Endothelial cell of umbilical vein (primary cell): ENCODE results near the gene OVOL3. TPM values are rescaled to one million over a fixed set of nuclear protein-coding genes. Genes with fewer than 3 reads are reported as not detected.

ENCODE experiments used
- BruUV-seq: library from RNA; stranded (reverse); fragments of 400-500 nt; replicated peaks from 2 replicates; lab custom pipeline; 2021; lab: Mats Ljungman, UMichigan
- CTCF ChIA-PET: fragments of 300-600, 350-600 bp; sonication (Branson Sonifier 250); formaldehyde crosslinking; loops from one replicate; lab custom pipeline; 2021; ENCODE audit warnings: antibody characterized with exemption, inconsistent platforms; lab: Charles Lee
- POLR2A ChIA-PET: fragments of 300-600, 350-600 bp; sonication (Branson Sonifier 250); formaldehyde crosslinking; loops from one replicate; lab custom pipeline; 2021; ENCODE audit warnings: antibody characterized with exemption, inconsistent platforms; lab: Charles Lee
- DNase-seq: peaks from one replicate; pipeline ENCODE4 v3.0.0-alpha.2; 2011; ENCODE audit warnings: low read depth, low spot score
- FAIRE-seq: peaks from 2 replicates; lab custom pipeline; 2011; peaks lifted over from hg19 to GRCh38; lab: Jason Lieb, UNC
- H2AFZ ChIP-seq: 2 replicates; pipeline ENCODE4 v1.6.0; 2012; ENCODE audit warnings: low read depth, low read length, control low read depth, inconsistent platforms
- H3K27ac ChIP-seq: 2 replicates; pipeline ENCODE4 v1.5.1; 2011; ENCODE audit warnings: low read depth, mild to moderate bottlenecking, control low read depth, low read length, moderate library complexity; ENCODE audit not compliant: insufficient read depth
- H3K27me3 ChIP-seq, 2 experiments: 2 replicates each; pipeline versions ENCODE4 v1.6.0 to v1.6.1; 2011; ENCODE audit warnings: low read length in 2 of 2, mixed read lengths in 1 of 2; ENCODE audit not compliant: control insufficient read depth in 2 of 2, insufficient read depth in 2 of 2
- H3K36me3 ChIP-seq, 2 experiments: 2 replicates in 1 of 2; 3 replicates in 1 of 2; pipeline ENCODE4 v1.5.1; 2011; ENCODE audit warnings: low read length in 2 of 2, mild to moderate bottlenecking in 1 of 2, moderate library complexity in 1 of 2; ENCODE audit not compliant: control insufficient read depth in 2 of 2, insufficient read depth in 2 of 2; ENCODE audit errors: extremely low read depth in 1 of 2
- H3K4me1 ChIP-seq: 3 replicates; pipeline ENCODE4 v1.5.1; 2011; ENCODE audit warnings: mild to moderate bottlenecking, low read length; ENCODE audit not compliant: control insufficient read depth, insufficient read depth; ENCODE audit errors: extremely low read depth
- H3K4me2 ChIP-seq: 2 replicates; pipeline ENCODE4 v1.6.1; 2011; ENCODE audit warnings: low read length, control low read depth, mixed read lengths; ENCODE audit not compliant: insufficient read depth
- H3K4me3 ChIP-seq, 3 experiments: fragments of 200-600 bp in 1 of 3; sonication (generic), shearing (Covaris generic) in 1 of 3; replicated peaks in 1 of 3; 2 replicates each; pipeline ENCODE4 v1.5.1; 2011 to 2016; ENCODE audit warnings: control low read depth in 3 of 3, low read length in 3 of 3, mild to moderate bottlenecking in 2 of 3, inconsistent platforms in 1 of 3, low read depth in 1 of 3, moderate library complexity in 1 of 3; ENCODE audit not compliant: insufficient read depth in 1 of 3
- H3K79me2 ChIP-seq: 2 replicates; pipeline ENCODE4 v1.6.0; 2012; ENCODE audit warnings: low read length, inconsistent platforms; ENCODE audit not compliant: control insufficient read depth, insufficient read depth
- H3K9ac ChIP-seq: replicated peaks from 2 replicates; pipeline ENCODE3; 2011; ENCODE audit warnings: low read length, control low read depth; ENCODE audit not compliant: insufficient read depth; ENCODE audit errors: extremely low read depth
- H3K9me1 ChIP-seq: replicated peaks from 3 replicates; pipeline ENCODE4 v1.6.0; 2011; ENCODE audit warnings: mild to moderate bottlenecking, low read length; ENCODE audit not compliant: control insufficient read depth, insufficient read depth; ENCODE audit errors: extremely low read depth
- H3K9me3 ChIP-seq: replicated peaks from 2 replicates; pipeline ENCODE4 v1.5.1; 2012; ENCODE audit warnings: low read length, inconsistent platforms; ENCODE audit not compliant: control insufficient read depth, insufficient read depth
- H4K20me1 ChIP-seq: replicated peaks from 2 replicates; pipeline ENCODE3; 2011; ENCODE audit warnings: mild to moderate bottlenecking, low read length; ENCODE audit not compliant: control insufficient read depth, insufficient read depth; ENCODE audit errors: extremely low read depth
- EZH2 ChIP-seq: IDR thresholded peaks from 2 replicates; pipeline ENCODE4 v1.6.1; 2012; ENCODE audit warnings: borderline replicate concordance, low read depth, mild to moderate bottlenecking, moderate library complexity, low read length, inconsistent platforms; ENCODE audit not compliant: severe bottlenecking
- FOS ChIP-seq: IDR thresholded peaks from 2 replicates; pipeline ENCODE4 v1.6.1; 2011; ENCODE audit warnings: mild to moderate bottlenecking, low read length, moderate library complexity, borderline replicate concordance; ENCODE audit not compliant: insufficient read depth
- GATA2 ChIP-seq: IDR thresholded peaks from 2 replicates; pipeline ENCODE4 v1.7.0; 2011; ENCODE audit warnings: low read depth, mild to moderate bottlenecking, moderate library complexity, mixed read lengths, low read length; ENCODE audit not compliant: insufficient read length, insufficient read depth
- MYC ChIP-seq: IDR thresholded peaks from one replicate; pipeline ENCODE4 v1.6.1; 2011; ENCODE audit warnings: mild to moderate bottlenecking, low read depth, low read length
- POLR2A ChIP-seq: IDR thresholded peaks from 2 replicates; pipeline ENCODE4 v1.6.1; 2012; ENCODE audit warnings: low read depth, mild to moderate bottlenecking, control low read depth, low read length
- dilution Hi-C: fragments of 300-500 bp; cut with MboI; formaldehyde crosslinking; loops from one replicate; pipeline ENCODE4 v1.15.0; 2019; ENCODE audit warnings: low sequenced_read_pairs; ENCODE audit not compliant: extremely low pct_ligation_motif_present
- intact Hi-C: fragments of 100-400 bp; cut with micrococcal nuclease; formaldehyde crosslinking; loops from one replicate; pipeline ENCODE4 v1.10.0; 2022
- polyA plus RNA-seq, 4 experiments: library from polyadenylated mRNA; depleted of rRNA in 3 of 4; stranded (reverse) in 3 of 4; unstranded in 1 of 4; fragments of >200 nt; gene quantifications; 2 replicates each; pipeline versions ENCODE4 v1.2.1 to v1.2.3, GENCODE V29; 2011 to 2012; ENCODE audit warnings: missing spikeins in 1 of 4
- total RNA-seq: library from RNA; stranded (reverse); gene quantifications from 2 replicates; pipeline ENCODE4 v1.2.3, GENCODE V29; 2021
- TF ChIP-seq, protein P1 (sequence below), 2 donors: IDR thresholded peaks; 1 replicate in 1 of 2; 2 replicates in 1 of 2; pipeline ENCODE4 v1.5.1; 2011; ENCODE audit warnings: low read length in 2 of 2, mild to moderate bottlenecking in 2 of 2, moderate library complexity in 2 of 2, control low read depth in 1 of 2, inconsistent platforms in 1 of 2, low read depth in 1 of 2; ENCODE audit not compliant: insufficient read depth in 1 of 2; ENCODE audit errors: extremely low read depth in 1 of 2
- TF ChIP-seq, protein P2 (sequence below): IDR thresholded peaks from 2 replicates; pipeline ENCODE4 v1.6.1; 2011; ENCODE audit not compliant: insufficient read depth, insufficient read length

OVOL3 gene
- total and polyA plus RNA-seq, 2 donors (not counting 3 experiments of a cell fraction or from before 2014, with no cell fraction given) = not detected

DNA sequence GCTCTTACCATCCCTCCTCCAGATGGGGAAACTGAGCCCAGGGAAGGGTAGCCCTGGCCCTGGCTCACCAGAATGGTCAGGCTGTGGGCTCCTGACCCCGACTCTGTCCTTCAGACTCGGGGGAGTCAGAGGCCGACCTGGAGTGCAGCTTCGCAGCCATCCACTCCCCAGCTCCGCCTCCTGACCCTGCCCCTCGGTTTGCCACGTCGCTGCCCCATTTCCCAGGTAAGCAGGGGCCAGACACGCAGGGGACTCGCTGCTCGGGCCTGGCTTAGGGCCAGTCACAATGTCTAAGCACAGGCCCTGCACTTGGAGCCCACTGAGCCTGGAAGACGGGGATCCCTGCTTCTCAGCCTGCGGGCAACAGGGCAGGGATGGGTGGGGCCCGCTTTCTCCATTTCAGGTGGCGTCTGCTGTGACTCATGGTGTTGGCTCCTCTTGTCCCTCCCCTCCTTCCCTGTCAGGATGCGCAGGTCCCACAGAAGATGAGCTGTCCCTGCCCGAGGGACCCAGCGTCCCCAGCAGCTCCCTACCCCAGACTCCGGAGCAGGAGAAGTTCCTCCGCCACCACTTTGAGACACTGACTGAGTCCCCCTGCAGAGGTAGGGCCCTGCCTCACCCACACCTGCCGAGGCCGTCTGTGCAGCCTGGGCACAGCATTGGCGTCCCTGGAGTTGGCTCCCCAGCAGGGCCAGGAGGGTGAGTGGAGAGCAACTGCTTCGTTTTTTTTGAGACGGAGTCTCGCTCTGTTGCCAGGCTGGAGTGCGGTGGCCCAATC is 9.2 kb upstream of the OVOL3 start:
- no peak overlapping the region for H3K4me2 ChIP-seq
- no peak overlapping the region for H3K9ac ChIP-seq
- intact Hi-C loops (no loop called here), dilution Hi-C loops (no loop called here)
- no peaks in the 10 kb centered on the region for H4K20me1 ChIP-seq
- peaks cover 3 to 9% of the 10 kb centered on the region in 2 experiments for H3K36me3 ChIP-seq
- CTCF ChIA-PET = interaction anchor here (1.3 to 1.9 kb wide), 2 partner anchors 13 to 41 kb away, joined by 3 to 5 read pairs; partner anchors contain the start of gene POLR2I
- no peak for DNase-seq
- POLR2A ChIA-PET = no interaction called here
- no peak for FAIRE-seq
- no peaks in the 10 kb centered on the region for H3K4me1 ChIP-seq
- H2AFZ ChIP-seq = no peak overlapping the region
- no peaks in the 10 kb centered on the region for H3K79me2 ChIP-seq
- TF ChIP-seq, protein P1, sequence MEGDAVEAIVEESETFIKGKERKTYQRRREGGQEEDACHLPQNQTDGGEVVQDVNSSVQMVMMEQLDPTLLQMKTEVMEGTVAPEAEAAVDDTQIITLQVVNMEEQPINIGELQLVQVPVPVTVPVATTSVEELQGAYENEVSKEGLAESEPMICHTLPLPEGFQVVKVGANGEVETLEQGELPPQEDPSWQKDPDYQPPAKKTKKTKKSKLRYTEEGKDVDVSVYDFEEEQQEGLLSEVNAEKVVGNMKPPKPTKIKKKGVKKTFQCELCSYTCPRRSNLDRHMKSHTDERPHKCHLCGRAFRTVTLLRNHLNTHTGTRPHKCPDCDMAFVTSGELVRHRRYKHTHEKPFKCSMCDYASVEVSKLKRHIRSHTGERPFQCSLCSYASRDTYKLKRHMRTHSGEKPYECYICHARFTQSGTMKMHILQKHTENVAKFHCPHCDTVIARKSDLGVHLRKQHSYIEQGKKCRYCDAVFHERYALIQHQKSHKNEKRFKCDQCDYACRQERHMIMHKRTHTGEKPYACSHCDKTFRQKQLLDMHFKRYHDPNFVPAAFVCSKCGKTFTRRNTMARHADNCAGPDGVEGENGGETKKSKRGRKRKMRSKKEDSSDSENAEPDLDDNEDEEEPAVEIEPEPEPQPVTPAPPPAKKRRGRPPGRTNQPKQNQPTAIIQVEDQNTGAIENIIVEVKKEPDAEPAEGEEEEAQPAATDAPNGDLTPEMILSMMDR (IDR thresholded peaks at IDR 0.05; ENCODE audit: extremely low read depth in 1 of 2, insufficient read depth in 1 of 2, low read depth in 1 of 2, low read length in 2 of 2) = no peak
- TF ChIP-seq POLR2A = no peak
- no peak for TF ChIP-seq EZH2
- no peak for TF ChIP-seq FOS
- no peak for TF ChIP-seq GATA2
- TF ChIP-seq, protein P2, sequence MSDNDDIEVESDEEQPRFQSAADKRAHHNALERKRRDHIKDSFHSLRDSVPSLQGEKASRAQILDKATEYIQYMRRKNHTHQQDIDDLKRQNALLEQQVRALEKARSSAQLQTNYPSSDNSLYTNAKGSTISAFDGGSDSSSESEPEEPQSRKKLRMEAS = no peak
- TF ChIP-seq MYC = no peak
- BruUV-seq = no TSS peak
- H3K9me3 ChIP-seq = no peaks in the 10 kb centered on the region
- H3K4me3 ChIP-seq = no peak overlapping the region
- H3K27me3 ChIP-seq = no peaks in the 10 kb centered on the region
- H3K9me1 ChIP-seq = no peaks in the 10 kb centered on the region
- H3K27ac ChIP-seq = no peak overlapping the region
